ENCODE data around the gene COX4I1.

The COX4I1 gene

DNA sequence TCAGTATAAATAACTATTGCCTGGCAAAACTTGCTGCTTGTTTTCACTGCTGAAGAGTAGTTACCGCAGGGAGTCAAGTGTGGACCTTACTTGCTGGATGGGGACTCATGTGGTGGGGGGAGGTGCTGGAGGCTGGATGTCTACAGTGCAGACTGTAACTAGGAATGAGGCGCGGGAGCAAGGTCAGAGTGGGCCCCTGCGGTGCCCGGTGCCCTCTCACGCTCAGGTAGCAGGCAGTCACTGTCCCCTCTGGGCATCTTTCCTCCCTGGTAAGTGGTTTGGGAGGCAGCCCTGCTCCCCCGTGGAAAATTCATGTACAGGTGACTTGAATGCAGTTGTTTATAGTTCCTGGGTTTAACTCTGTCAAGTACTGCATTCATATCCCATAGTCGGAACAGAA lies 4.8 kb upstream of the COX4I1 start:
- H3K4me3 ChIP-seq (ENCODE audit: low read depth, low read length), result no peak overlapping the region
- TF ChIP-seq, protein P1, sequence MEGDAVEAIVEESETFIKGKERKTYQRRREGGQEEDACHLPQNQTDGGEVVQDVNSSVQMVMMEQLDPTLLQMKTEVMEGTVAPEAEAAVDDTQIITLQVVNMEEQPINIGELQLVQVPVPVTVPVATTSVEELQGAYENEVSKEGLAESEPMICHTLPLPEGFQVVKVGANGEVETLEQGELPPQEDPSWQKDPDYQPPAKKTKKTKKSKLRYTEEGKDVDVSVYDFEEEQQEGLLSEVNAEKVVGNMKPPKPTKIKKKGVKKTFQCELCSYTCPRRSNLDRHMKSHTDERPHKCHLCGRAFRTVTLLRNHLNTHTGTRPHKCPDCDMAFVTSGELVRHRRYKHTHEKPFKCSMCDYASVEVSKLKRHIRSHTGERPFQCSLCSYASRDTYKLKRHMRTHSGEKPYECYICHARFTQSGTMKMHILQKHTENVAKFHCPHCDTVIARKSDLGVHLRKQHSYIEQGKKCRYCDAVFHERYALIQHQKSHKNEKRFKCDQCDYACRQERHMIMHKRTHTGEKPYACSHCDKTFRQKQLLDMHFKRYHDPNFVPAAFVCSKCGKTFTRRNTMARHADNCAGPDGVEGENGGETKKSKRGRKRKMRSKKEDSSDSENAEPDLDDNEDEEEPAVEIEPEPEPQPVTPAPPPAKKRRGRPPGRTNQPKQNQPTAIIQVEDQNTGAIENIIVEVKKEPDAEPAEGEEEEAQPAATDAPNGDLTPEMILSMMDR (IDR thresholded peaks at IDR 0.05; ENCODE audit: low read depth, low read length), result no peak
- in situ Hi-C loops (cut with HindIII; ENCODE audit: low sequenced_read_pairs), result no loop called here
- no peak for DNase-seq (ENCODE audit: low read depth, low spot score)

DNA sequence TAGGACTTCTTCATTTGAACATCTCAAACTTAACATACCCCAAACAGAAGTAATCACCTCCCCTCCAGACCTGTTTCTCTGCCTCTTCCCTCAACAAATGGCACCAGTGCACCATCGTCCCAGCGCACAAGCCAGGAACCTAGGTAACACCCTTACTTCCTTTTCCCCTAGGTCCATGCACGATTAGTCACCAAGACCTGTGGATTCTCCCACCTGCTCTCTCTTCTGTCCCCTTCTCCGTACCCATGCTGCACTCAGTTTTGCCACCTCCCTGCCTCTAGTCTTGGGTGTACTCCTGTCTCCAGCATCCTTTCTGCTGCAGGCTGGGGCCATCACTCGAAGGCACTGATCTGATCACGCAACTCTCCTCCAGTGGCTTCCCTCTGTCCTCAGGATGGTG lies 3.3 kb upstream of the COX4I1 start:
- DNase-seq (ENCODE audit: low read depth, low spot score), result no peak
- TF ChIP-seq, protein P1 (IDR thresholded peaks at IDR 0.05; ENCODE audit: low read depth, low read length), result no peak
- in situ Hi-C loops (cut with HindIII; ENCODE audit: low sequenced_read_pairs), result no loop called here
- no peak overlapping the region for H3K4me3 ChIP-seq (ENCODE audit: low read depth, low read length)

DNA sequence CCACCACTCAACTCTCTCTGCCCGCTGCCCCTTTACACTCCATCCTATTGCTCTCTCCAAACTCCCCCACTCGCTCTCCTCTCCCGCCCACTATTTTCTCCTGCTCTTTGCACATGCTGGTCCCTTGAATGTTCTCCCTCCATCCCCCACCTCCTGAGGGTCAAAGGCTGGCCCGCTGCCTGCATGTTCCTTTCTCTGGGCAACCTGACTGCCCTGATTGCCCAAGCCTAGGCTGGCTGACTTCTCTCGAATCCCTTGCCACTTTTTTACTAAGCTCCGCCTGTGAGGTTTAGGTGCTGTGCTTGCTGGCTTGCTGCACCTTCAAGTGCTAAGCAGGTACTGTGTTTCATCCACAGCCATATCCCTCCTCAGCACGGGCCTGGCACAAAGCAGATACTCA lies 2.9 kb upstream of the COX4I1 start:
- DNase-seq (ENCODE audit: low read depth, low spot score), result no peak
- no peak overlapping the region for H3K4me3 ChIP-seq (ENCODE audit: low read depth, low read length)
- TF ChIP-seq, protein P1 (IDR thresholded peaks at IDR 0.05; ENCODE audit: low read depth, low read length), result no peak
- in situ Hi-C loops (cut with HindIII; ENCODE audit: low sequenced_read_pairs), result no loop called here

DNA sequence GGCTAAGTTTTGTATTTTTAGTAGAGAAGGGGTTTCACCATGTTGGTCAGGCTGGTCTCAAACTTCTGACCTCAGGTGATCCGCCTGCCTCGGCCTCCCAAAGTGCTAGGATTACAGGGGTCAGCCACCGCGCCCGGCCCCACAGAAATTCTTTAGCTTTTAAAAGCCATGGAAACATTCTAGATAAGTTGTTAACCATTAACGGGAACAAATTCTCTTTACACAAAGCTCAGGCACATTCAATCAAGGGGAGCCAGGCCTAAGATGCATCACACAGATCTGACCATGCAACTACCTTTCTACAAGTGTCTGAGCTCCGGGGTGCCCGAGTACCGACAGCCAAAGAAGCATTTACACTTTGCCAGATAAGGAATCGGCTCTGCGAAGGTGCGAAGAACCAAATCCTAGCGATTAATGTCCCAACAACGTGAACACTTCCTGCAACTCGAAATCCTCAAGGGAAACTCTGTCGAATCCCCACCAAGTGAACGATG lies 1.2 kb upstream of the COX4I1 start:
- TF ChIP-seq, protein P1 (IDR thresholded peaks at IDR 0.05; ENCODE audit: low read depth, low read length), result no peak
- peak overlapping the region; percentile 93 for H3K4me3 ChIP-seq (ENCODE audit: low read depth, low read length)
- DNase-seq (ENCODE audit: low read depth, low spot score), result no peak
- in situ Hi-C loops (cut with HindIII; ENCODE audit: low sequenced_read_pairs), result no loop called here

DNA sequence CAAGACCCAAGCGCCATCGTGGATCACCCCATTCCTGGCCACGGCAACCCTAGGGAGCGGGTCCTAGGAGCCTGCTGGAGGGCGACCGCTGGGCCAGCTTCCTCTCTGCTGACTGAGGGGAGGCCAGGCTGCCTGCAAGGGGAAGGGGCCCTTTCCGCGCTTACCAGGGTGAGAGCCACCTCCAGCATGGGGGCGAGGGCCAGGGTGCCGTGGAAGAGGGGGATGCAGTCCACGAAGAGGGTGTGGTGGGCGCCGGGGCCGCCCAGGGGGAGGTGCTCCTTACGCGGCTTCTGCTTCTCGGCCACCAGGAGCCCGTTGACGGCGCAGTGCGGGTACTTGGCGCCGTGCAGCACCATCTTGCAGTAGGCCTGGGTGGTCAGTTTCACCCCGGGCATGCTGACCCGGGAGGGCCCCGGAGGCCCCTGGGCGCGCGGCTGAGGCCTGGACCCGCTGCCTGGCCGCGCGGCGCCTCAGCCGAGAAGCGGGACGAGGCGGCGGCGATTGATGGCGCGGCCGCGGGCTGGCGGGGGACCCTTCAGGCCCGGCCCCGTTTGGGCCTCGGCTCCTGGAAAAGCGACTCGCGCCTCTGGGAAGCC lies 496 bp upstream of the COX4I1 start:
- TF ChIP-seq, protein P1 (IDR thresholded peaks at IDR 0.05; ENCODE audit: low read depth, low read length), result no peak
- in situ Hi-C loops (cut with HindIII; ENCODE audit: low sequenced_read_pairs), result no loop called here
- H3K4me3 ChIP-seq (ENCODE audit: low read depth, low read length), result peak overlapping the region; percentile 93
- no peak for DNase-seq (ENCODE audit: low read depth, low spot score)

DNA sequence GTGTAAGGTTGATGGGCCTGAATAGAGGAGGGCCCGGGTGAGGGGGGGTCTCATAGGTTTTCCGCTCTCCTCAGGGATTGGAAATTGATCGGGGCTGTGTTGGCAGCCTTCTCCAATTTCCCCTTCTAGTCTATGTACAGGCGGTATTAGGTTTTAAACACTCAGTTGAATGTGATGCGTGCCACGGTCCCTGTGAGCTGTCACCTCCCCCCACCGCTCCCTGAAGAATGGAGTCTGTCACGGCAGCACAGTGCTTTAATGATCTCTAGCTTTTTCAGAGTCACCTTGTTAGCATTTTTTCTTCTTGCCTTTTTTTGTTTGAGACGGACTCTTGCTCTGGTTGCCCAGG lies 800 bp downstream of the COX4I1 start:
- no peak for DNase-seq (ENCODE audit: low read depth, low spot score)
- peak overlapping the region; percentile 93 for H3K4me3 ChIP-seq (ENCODE audit: low read depth, low read length)
- in situ Hi-C loops (cut with HindIII; ENCODE audit: low sequenced_read_pairs), result no loop called here
- TF ChIP-seq, protein P1 (IDR thresholded peaks at IDR 0.05; ENCODE audit: low read depth, low read length), result no peak
